WTC11 (cell line): ENCODE data around the gene EXOSC5.

Experiments
- ARID4B ChIP-seq: sonication (generic); formaldehyde crosslinking; IDR thresholded peaks from 2 replicates; pipeline ENCODE4 v1.8.0; 2023; ENCODE audit warnings: missing genetic modification reagents, mild to moderate bottlenecking, borderline replicate concordance
- ATF1 ChIP-seq: sonication (generic); formaldehyde crosslinking; IDR thresholded peaks from 2 replicates; pipeline ENCODE4 v1.8.1; 2023; ENCODE audit warnings: mild to moderate bottlenecking, moderate library complexity, missing genetic modification reagents
- CTCF ChIP-seq: fragments of 200-600 bp; IDR thresholded peaks from 2 replicates; pipeline ENCODE4 v1.8.0; 2022; ENCODE audit warnings: antibody characterized with exemption
- E2F1 ChIP-seq: sonication (generic); formaldehyde crosslinking; IDR thresholded peaks from 2 replicates; pipeline ENCODE4 v1.8.0; 2022; ENCODE audit warnings: mild to moderate bottlenecking, missing genetic modification reagents
- E2F5 ChIP-seq: sonication (generic); formaldehyde crosslinking; IDR thresholded peaks from 2 replicates; pipeline ENCODE4 v1.8.1; 2022; ENCODE audit warnings: mild to moderate bottlenecking, moderate library complexity, missing genetic modification reagents
- IRF1 ChIP-seq: sonication (generic); formaldehyde crosslinking; IDR thresholded peaks from 2 replicates; pipeline ENCODE4 v1.8.0; 2023; ENCODE audit warnings: missing genetic modification reagents
- MYBL2 ChIP-seq: sonication (generic); formaldehyde crosslinking; IDR thresholded peaks from 2 replicates; pipeline ENCODE4 v1.8.1; 2023; ENCODE audit warnings: mild to moderate bottlenecking, moderate library complexity, missing genetic modification reagents
- USF1 ChIP-seq: sonication (generic); formaldehyde crosslinking; IDR thresholded peaks from 2 replicates; pipeline ENCODE4 v1.8.0; 2022; ENCODE audit warnings: mild to moderate bottlenecking, missing genetic modification reagents
- USF2 ChIP-seq: sonication (generic); formaldehyde crosslinking; IDR thresholded peaks from 2 replicates; pipeline ENCODE4 v1.8.1; 2023; ENCODE audit warnings: mild to moderate bottlenecking, missing genetic modification reagents, moderate library complexity

GRCh38 chr19:41386442-41386841, 10.7 kb downstream of the EXOSC5 start:
- TF ChIP-seq USF1 (CRISPR knock-in tag) = no peak
- no peak for TF ChIP-seq USF2
- TF ChIP-seq ATF1 (CRISPR knock-in tag) = no peak
- TF ChIP-seq ARID4B (CRISPR knock-in tag) = no peak
- TF ChIP-seq MYBL2 (CRISPR knock-in tag) = no peak
- no peak for TF ChIP-seq CTCF
- TF ChIP-seq IRF1 (CRISPR knock-in tag) = no peak
- TF ChIP-seq E2F5 (CRISPR knock-in tag) = no peak
- TF ChIP-seq E2F1 (CRISPR knock-in tag) = no peak
